NOMO-1 treated with DMSO at 0.1 percent for 48 hours (cell line): ENCODE measurements around the gene LTC4S.
"Not testable (repeated sequence)": the region's sequence is repeated elsewhere in the genome, so short reads cannot be mapped to it uniquely, and the experiment has no call there.

Experiments
- DNase-seq: peaks from one replicate; lab custom pipeline; 2025; ENCODE audit not compliant: unreplicated experiment; lab: John Stamatoyannopoulos, UW

The LTC4S gene

DNA sequence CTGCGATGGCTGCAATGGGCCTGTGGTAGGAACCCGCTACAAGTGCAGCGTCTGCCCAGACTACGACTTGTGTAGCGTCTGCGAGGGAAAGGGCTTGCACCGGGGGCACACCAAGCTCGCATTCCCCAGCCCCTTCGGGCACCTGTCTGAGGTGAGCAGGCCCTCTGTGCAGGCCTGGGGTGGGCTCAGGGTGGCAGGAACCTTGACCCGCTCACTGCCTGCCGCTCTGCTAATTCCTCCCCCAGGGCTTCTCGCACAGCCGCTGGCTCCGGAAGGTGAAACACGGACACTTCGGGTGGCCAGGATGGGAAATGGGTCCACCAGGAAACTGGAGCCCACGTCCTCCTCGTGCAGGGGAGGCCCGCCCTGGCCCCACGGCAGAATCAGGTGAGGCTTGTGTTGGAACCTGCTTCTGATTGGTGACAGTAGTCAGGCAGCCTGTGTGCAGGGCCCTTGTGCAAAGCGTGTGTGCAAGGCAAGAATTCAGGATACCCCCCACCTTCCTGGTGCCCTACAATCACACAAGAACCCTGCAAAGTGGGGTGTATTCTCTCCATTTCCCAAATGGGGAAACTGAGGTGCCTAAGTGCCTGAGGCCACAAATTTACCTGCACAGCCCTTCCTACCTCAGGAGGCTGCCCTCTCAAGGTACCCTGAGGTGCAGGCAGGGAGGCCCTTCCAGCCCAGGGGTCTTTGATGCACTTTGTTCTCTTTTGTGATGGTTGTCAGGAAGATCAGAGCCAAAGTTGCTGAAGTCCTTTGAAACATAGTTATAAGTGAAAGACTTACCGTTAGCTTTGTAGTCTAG is 30.4 kb downstream of the LTC4S start:
- no peak for DNase-seq

DNA sequence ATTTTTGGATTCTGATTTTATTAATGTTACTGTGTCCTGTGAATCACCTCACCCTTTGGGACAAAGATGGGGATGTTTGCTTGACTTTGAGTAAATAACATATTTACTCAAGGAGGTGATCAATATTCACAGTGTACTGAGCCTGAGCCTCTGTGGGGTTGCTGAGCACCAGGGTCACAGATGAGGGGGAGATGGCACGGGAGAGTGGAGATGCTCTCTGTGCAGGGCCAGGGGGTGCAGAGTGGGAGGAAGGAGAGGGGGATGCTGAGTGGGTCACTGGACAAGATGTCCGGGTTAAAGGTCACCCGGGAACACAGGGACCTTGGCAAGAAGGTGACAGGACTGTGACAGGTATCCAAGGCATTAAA is 30.9 kb downstream of the LTC4S start:
- DNase-seq = no peak

DNA sequence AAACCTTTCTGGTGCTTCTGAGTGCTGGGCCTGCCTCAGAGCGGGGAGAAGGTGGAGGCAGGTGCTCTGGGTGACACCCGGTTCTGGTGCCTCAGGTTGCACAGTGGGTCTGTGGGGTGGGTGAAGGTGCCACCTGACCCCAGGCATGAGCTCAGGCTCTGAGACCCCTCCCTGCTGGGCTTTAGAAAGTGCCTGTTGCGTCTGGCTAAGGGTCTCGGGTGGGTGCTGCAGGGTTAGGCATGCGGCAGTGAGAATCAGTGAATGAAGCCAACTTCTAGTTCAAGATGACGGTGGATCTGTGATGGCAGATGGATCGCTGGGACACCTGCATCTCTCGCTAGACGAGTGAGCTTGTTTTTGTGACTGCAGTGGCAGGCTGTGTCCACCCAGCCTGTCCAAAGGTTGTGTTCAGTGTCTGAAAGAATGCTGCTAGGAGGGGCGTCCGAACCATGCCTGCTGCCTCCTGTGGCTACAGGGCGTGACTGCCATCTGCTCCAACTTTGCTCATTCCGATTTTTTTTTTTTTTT is 31.9 kb downstream of the LTC4S start:
- DNase-seq = no peak

DNA sequence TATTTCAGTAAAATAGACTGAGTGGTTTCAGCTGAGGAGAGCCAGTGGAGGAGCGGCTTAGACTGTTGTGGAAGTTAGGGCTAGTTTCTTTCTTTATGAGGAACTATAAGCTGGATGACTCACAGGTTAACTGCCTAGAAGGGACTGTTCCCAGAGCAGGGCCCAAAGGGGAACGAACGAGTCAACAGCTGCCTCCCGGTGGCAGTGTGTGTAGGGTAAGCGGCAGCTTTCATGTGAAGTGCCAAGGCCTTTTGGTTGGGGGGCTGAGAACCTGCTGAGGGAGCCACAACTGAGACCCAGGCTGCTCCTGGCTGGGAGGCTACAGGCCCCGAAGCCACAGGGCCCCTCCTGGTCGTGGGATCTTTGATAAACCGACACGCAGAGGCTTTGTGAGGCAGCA is 33.9 kb downstream of the LTC4S start:
- DNase-seq = peak; percentile 97

DNA sequence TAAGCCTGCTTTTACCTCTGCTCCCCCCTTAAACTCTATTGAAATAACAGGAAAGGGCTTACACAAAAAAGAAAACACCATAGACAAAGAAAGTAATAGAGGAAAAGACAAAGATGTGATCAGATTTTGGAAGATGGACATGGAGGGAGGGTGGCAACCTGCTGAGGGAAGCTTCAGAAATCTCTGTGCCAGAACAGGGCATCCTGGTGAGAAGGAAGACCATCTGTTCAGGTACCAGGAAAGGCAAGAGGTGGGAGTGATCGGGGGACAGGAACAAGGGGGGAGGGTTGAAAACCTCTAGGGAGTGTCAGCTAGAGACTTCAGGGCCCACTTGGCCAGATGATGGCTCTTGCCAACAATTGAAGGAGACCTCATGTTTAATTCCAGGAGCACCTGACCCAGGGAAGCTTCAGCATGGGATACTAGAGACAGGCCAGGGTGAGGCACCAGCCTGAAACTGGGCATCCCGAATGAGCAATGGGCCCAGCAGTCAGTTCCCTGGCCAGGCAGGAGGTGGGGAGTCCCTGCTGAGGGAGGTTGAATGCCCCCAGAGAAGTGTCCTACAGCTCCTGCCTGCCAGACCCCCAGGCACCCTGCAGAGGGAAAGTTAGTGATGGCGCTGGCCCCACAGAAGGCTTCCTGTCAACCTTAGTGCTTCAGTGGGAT is 35.1 kb downstream of the LTC4S start:
- no peak for DNase-seq

DNA sequence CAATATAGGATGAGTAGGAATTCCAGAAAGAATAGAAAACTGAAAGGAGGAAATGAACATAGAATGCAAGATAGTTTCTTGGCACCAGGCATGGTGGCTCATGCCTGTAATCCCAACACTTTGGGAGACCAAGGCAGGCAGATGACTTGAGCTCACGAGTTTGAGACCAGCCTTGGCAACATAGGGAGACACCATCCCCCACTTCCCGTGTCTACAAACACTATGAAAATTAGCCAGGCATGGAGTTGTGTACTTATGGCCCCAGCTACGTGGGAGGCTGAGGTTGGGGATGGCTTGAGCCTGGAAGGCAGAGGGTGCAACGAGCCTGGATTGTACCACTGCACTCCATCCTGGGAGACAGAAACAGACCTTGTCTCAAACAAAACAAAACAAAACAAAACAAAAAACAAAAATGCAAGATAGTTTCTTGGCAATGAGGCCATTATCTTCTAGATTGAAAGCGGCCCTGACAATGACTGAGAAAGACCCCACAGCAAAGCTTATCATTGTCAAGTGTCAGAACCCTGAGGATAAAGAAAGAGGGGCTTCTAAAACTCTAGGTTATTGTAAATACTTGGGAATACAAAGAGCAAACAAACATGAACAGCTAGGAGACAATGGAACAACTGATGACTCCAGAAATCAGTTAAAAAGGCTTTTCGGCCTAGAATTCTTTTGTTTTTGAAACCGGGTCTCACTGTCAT is 36.1 kb downstream of the LTC4S start:
- no peak for DNase-seq

DNA sequence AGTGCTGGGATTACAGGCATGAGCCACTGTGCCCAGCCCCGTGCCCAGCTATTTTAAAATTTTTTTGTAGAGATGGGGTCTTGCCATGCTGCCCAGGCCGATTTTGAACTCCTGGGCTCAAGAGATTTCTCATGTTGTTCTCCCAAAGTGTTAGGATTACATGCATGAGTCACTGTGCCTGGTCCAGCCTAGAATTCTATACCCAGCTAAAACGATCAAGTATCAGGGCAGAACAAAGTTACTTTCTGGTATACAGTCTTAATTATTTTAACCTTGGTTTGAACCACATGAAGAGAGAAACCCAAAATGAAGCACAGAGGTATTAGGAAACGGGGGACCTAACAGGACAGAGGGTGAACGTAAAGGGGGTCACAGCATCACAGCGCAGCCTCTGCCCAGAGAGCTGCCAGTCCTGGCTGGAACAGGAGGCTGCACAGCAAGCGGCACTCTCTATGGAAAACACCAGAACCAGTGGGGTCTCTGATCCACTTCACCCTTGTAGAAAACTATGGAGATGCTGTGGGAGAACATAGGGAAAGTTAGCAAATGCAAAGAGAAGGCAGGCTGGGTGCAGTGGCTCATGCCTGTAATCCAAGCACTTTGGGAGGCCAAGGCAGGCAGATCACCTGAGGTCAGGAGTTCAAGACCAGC is 37.2 kb downstream of the LTC4S start:
- DNase-seq = no peak

DNA sequence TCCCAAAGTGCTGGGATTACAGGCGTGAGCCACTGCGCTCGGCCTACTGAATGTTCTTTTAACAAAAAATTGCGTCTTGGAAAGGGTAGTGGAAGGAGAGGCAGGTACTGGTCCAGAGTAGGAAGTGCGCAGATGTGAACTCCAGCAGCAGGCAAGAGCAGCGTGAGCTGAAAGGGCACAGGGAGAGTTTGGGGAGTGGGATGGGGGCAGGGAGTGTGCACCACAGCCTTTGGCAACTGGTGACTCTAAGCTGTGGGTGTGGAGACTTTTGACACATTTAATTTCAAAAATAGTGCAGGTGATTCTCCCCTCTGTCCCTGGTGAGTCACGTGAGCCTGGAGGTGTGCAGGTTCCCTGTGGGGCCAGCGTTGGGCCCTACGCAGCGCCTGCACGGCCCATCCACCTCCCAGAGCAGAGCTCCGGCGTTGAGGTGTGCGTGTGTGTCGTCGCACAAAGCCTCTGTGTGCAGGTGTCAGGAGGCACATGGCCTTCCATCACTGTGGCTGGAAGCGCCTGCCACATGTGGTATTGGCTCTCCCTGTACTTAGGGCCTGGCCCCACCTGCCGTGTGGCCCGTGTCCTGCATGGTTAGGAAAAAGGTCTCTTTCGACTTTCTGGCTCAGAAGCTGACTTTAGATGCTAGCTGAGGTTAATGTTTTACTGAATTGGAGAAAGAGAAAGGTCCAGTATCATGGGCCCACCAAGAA is 38.4 kb downstream of the LTC4S start:
- no peak for DNase-seq

DNA sequence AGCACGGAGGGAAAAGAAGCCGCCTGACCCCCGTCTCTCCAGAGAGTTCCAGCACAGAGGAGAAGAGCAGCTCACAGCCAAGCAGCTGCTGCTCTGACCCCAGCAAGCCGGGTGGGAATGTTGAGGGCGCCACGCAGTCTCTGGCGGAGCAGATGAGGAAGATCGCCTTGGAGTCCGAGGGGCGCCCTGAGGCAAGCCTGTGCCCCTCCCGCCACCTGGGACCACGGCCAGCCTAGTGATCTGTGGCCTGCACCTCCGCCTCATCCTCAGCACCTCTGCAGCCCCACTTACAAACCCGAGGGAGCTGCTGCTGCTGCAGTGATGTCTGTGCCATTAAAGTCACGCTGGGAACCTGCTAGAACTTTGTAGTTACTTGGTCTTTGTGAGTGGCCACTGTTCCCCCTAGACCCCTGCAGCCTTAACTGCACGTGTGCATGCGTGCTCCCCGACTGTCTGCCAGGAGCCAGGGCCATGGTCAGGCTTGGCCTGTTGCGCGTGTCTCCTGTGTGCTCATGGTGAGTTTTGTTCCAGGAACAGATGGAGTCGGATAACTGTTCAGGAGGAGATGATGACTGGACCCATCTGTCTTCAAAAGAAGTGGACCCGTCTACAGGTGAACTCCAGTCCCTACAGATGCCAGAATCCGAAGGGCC is 39.4 kb downstream of the LTC4S start:
- no peak for DNase-seq

DNA sequence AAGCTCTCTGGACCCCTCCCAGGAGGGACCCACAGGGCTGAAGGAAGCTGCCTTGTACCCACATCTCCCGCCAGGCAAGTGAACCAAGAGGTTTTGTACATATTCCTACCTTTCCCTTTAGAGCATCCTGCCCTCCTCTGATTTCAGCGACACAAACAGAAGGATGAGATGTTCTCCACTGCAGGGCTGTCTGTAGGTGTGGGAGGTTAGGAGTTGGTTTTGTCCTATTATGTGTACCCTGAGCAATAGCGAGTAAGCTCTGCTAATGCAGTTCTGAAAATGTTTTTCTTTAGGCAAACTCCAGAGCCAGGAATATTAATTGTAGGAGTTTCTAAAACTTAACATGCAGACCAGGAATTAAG is 39.9 kb downstream of the LTC4S start:
- no peak for DNase-seq

DNA sequence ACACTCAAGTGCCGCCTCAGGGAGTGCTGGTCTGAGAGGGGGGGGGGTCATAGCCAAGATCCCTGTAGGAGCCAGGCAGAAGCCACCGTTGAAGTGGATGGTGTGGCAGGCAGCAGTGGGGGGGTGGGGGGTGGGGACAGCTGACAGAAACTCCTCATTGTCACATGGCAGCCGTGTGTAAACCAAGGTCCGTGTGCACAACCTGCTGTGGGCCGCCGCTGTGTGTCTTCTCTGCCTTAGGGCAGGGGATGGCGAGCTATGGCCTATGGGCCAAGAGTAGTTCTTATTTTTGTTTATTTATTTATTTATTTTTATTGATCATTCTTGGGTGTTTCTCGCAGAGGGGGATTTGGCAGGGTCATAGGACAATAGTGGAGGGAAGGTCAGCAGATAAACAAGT is 40.3 kb downstream of the LTC4S start:
- no peak for DNase-seq

DNA sequence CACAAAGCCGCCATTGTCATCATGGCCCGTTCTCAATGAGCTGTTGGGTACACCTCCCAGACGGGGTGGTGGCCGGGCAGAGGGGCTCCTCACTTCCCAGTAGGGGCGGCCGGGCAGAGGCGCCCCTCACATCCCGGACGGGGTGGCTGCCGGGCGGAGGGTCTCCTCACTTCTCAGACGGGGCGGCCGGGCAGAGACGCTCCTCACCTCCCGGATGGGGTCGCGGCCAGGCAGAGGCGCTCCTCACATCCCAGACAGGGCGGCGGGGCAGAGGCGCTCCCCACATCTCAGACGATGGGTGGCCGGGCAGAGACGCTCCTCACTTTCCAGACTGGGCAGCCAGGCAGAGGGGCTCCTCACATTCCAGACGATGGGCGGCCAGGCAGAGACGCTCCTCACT is 41.1 kb downstream of the LTC4S start:
- not testable (repeated sequence) for DNase-seq

DNA sequence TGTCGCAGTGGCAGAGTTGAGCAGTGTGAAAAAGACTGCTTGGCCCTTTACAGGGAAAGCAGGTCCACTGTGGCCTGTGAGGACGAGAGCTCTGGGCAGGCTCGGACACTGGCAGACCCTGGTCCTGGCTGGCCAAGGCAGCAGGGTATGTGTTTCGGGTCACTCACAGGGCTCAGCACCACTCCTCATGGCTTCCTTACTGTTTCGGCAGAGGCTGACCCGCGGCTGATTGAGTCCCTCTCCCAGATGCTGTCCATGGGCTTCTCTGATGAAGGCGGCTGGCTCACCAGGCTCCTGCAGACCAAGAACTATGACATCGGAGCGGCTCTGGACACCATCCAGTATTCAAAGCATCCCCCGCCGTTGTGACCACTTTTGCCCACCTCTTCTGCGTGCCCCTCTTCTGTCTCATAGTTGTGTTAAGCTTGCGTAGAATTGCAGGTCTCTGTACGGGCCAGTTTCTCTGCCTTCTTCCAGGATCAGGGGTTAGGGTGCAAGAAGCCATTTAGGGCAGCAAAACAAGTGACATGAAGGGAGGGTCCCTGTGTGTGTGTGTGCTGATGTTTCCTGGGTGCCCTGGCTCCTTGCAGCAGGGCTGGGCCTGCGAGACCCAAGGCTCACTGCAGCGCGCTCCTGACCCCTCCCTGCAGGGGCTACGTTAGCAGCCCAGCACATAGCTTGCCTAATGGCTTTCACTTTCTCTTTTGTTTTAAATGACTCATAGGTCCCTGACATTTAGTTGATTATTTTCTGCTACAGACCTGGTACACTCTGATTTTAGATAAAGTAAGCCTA is 42.6 kb downstream of the LTC4S start:
- DNase-seq = no peak

DNA sequence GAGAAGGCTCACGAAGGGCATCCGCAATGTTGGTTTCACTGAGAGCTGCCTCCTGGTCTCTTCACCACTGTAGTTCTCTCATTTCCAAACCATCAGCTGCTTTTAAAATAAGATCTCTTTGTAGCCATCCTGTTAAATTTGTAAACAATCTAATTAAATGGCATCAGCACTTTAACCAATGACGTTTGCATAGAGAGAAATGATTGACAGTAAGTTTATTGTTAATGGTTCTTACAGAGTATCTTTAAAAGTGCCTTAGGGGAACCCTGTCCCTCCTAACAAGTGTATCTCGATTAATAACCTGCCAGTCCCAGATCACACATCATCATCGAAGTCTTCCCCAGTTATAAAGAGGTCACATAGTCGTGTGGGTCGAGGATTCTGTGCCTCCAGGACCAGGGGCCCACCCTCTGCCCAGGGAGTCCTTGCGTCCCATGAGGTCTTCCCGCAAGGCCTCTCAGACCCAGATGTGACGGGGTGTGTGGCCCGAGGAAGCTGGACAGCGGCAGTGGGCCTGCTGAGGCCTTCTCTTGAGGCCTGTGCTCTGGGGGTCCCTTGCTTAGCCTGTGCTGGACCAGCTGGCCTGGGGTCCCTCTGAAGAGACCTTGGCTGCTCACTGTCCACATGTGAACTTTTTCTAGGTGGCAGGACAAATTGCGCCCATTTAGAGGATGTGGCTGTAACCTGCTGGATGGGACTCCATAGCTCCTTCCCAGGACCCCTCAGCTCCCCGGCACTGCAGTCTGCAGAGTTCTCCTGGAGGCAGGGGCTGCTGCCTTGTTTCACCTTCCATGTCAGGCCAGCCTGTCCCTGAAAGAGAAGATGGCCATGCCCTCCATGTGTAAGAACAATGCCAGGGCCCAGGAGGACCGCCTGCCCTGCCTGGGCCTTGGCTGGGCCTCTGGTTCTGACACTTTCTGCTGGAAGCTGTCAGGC is 43.6 kb downstream of the LTC4S start:
- DNase-seq = no peak

DNA sequence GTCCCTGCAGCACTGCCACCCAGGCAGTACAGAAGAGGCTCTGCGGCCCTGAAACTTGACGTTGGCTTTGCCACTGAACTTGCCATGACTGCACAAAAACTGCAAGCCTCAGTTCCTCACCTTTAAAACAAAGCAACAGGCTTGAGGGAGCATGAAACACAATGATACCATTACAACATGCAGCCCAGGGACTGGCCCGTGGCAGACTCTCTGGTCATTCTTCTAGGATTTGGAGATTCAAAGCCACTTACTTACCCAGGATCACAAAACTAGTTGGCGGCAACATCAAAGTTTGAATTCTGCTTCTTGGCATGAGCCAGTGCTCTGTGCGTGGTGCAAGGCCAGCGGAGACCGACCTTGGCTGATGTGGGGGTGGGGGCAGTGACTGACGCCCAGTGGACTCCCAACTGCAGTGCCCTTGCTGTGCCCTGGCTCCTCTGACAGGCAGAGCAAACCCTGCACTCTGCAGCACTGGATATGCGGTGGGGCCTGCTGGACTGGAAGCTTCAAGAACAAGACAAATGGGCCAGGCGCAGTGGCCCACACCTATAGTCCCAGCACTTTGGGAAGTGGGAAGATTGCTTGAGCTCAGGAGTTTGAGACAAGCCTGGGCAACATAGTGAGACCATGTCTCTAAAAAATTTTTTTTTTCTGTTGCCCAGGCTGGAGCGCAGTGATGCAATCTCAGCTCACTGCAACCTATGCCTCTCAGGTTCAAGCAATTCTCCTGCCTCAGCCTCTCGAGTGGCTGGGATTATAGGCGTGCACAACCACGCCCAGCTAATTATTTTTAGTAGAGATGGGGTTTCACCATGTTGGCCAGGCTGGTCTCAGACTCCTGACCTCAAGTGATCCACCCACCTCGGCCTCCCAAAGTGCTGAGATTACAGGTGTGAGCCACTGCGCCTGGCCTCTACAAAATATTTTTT is 45.8 kb downstream of the LTC4S start:
- no peak for DNase-seq

DNA sequence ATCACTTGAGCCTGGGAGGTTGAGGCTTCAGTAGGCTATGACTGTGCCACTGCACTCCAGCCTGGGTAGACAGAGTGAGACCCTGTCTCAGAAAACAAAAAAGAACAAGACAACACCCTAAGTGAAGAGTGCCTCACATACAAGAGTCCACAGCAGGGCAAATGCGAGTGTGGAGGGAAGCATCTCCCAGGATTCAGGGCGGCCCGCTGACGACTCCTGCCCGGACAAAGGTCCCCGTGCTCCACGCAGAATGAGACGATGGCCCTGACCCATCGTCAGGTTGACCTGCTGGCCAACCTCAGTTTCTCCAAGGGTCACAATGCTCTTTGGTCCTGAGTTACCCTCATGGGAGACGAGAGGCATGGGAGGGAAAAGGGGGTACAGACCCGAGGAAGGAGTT is 46.5 kb downstream of the LTC4S start:
- DNase-seq = no peak

DNA sequence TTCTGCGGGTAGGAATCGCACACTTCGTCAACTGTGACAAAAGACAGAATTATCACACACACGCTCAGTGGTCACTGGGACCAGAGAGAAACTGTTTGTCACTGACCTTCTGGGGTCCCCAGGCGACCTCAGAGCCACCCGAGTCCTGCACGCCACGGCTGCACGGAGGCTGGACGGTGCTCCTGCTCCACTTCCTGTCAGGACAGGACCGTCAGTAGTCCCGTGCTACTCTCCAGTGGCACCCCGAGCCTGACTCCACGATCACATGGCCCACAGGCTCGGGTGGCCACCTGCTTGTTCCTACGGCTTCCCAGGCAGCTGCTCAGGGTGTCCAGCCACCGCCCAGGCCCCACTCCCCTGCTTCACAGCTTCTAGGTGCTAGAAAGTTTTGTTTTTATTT is 47.0 kb downstream of the LTC4S start:
- DNase-seq = no peak
